ENCODE data around the gene PCDH9.

Gene PCDH9, protein sequence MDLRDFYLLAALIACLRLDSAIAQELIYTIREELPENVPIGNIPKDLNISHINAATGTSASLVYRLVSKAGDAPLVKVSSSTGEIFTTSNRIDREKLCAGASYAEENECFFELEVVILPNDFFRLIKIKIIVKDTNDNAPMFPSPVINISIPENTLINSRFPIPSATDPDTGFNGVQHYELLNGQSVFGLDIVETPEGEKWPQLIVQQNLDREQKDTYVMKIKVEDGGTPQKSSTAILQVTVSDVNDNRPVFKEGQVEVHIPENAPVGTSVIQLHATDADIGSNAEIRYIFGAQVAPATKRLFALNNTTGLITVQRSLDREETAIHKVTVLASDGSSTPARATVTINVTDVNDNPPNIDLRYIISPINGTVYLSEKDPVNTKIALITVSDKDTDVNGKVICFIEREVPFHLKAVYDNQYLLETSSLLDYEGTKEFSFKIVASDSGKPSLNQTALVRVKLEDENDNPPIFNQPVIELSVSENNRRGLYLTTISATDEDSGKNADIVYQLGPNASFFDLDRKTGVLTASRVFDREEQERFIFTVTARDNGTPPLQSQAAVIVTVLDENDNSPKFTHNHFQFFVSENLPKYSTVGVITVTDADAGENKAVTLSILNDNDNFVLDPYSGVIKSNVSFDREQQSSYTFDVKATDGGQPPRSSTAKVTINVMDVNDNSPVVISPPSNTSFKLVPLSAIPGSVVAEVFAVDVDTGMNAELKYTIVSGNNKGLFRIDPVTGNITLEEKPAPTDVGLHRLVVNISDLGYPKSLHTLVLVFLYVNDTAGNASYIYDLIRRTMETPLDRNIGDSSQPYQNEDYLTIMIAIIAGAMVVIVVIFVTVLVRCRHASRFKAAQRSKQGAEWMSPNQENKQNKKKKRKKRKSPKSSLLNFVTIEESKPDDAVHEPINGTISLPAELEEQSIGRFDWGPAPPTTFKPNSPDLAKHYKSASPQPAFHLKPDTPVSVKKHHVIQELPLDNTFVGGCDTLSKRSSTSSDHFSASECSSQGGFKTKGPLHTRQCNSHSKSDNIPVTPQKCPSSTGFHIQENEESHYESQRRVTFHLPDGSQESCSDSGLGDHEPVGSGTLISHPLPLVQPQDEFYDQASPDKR (N-terminal part only)

GRCh38 chr13:67229481-67230403 is at the start of gene PCDH9:
PCDH9 (minus strand) TSS chr13:67230336; CDS start chr13:67228440, 1,896 bp downstream.
- no peak for DNase-seq (ENCODE audit: low read depth)

DNA sequence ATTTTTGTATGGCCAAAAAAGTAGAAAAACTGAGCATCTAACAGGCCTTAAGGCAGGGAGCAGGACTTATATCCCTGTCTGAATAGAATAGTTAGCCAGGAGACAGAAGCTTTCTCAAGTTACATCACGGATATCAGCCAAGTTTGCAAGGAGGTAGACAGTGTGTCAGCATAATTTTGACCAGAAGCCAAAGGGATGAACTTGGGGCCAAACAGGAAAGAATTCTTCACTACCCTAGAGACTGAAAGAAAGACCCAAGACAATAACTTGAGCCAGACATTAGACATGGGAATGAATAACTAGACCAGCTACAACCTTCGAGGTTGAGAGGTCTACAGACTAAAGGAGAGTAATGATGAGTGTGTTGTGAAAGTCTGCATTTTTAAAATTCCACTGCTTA is 48.1 kb upstream of the PCDH9 start:
- DNase-seq (ENCODE audit: low read depth) = no peak

DNA sequence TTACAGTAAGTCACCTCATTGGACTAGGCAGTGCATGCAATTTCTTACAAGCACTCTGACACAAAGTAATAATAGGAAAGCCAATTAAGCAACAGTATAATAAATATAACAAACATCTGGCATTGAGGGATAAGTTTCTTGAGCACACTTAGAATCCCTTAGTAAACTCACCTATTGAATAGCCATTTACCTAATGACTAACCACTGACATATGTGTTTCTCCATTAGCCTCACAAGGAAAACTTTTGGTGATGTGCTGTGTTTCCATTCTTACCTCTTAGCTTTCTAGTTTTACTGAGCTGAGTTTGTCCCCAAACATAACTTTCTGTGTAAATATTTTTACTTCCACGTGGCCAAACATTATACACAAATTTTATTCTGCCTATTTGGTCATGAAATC is 47.4 kb upstream of the PCDH9 start:
- DNase-seq (ENCODE audit: low read depth) = no peak

- no peak for DNase-seq (ENCODE audit: low read depth)
These were observed 45.3 kb upstream of the PCDH9 start for GRCh38 chr13:67275351-67275960.

- DNase-seq (ENCODE audit: low read depth) = no peak
These were observed 42.9 kb upstream of the PCDH9 start for GRCh38 chr13:67273001-67273400.

GRCh38 chr13:67267136-67267535 is 37.0 kb upstream of the PCDH9 start:
- peak; percentile 3 for DNase-seq (ENCODE audit: low read depth)

- DNase-seq (ENCODE audit: low read depth) = no peak
These were observed 29.1 kb upstream of the PCDH9 start for GRCh38 chr13:67259208-67259607.

- no peak for DNase-seq (ENCODE audit: low read depth)
These were observed 28.3 kb upstream of the PCDH9 start for GRCh38 chr13:67258482-67258881.

- no peak for DNase-seq (ENCODE audit: low read depth)
These were observed 8.7 kb upstream of the PCDH9 start for GRCh38 chr13:67238861-67239260.

- DNase-seq (ENCODE audit: low read depth) = peak; percentile 43
These were observed 8.2 kb upstream of the PCDH9 start for GRCh38 chr13:67238277-67238859.

GRCh38 chr13:67235265-67235664 is 5.1 kb upstream of the PCDH9 start:
- DNase-seq (ENCODE audit: low read depth) = no peak

- no peak for DNase-seq (ENCODE audit: low read depth)
These were observed 2.2 kb upstream of the PCDH9 start for GRCh38 chr13:67232384-67232783.

GRCh38 chr13:67231289-67232000 is 1.3 kb upstream of the PCDH9 start:
- DNase-seq (ENCODE audit: low read depth) = no peak

- peak; percentile 96 for DNase-seq (ENCODE audit: low read depth)
These were observed 510 bp upstream of the PCDH9 start for GRCh38 chr13:67230404-67231288.

DNA sequence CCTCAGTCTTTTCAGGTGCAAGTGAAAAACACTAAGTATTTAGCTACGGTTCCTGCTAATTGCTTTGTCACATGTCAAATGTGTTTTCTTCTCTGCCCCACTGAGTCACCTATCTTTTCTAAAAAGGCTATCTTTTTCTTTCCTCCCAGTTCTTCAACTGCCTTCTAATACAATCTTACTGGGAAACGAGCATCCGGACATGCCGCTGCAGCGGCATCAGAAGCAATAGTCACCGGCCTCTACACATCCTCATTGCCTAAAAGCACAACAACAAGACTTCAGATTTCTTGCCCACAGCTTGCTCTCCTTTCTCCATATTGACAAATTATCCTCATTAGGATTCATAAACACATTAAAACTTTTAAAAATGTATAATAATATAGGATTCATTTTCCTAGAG is 1.2 kb downstream of the PCDH9 start:
- peak; percentile 25 for DNase-seq (ENCODE audit: low read depth)

DNA sequence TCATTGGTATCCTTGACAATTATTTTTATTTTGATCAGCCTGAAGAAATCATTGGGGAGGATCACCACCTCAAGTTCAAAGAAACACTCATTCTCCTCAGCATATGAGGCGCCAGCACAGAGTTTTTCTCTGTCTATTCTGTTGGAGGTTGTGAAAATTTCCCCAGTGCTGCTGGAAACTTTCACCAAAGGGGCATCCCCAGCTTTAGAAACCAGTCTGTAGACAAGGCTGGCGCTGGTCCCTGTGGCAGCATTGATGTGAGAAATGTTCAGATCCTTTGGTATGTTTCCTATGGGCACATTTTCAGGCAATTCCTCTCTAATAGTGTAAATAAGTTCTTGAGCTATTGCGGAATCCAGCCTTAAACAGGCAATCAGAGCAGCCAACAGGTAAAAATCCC is 2.1 kb downstream of the PCDH9 start:
- no peak for DNase-seq (ENCODE audit: low read depth)

DNA sequence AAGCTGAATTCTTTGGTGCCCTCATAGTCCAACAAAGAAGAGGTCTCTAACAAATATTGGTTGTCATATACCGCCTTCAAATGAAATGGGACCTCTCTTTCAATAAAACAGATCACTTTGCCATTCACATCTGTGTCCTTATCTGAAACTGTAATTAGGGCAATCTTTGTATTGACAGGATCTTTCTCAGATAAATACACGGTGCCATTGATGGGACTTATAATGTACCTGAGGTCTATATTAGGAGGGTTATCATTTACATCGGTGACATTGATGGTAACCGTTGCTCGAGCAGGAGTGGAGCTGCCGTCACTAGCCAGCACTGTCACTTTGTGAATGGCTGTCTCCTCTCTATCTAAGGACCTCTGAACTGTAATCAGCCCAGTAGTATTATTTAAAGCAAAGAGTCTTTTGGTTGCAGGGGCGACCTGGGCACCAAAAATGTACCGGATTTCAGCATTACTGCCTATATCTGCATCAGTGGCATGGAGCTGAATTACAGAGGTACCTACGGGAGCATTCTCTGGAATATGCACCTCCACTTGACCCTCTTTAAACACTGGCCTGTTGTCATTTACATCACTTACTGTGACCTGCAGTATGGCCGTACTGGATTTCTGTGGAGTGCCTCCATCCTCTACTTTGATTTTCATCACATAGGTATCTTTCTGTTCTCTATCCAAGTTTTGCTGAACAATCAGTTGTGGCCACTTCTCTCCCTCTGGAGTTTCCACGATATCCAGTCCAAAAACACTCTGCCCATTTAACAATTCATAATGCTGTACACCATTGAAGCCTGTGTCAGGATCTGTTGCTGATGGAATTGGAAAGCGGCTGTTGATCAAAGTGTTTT is 2.8 kb downstream of the PCDH9 start:
- no peak for DNase-seq (ENCODE audit: low read depth)

- no peak for DNase-seq (ENCODE audit: low read depth)
These were observed 3.4 kb downstream of the PCDH9 start for GRCh38 chr13:67226696-67227095.

Measured in EH (cell line).